ENCODE measurements around the gene CDK6. TPM values are rescaled to one million over a fixed set of nuclear protein-coding genes. Genes with fewer than 3 reads are reported as not detected.

CDK6 gene
- total RNA-seq, 1 experiment from 2014 or later = 59.7 TPM

DNA sequence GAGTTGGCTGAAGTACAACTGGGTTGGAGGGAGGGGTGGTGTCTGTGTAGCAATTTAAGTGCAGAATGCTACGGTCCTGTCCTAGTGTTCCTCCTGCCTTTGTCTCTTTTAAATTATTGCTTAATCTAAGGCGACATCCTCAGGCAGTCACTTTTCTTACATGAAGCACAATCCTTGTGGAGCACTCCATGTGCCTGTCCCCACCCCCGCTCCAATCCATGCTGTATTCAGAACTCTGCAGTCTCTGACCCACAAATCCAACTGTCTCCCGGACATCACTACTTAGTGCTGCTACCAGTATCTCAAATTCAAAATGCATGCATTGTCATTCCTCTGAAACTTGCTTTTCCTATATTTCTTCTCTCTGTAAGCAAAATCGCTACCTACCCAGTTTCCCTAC, 154.7 kb downstream of the CDK6 start:
- DNase-seq (ENCODE audit: low spot score) = no peak

DNA sequence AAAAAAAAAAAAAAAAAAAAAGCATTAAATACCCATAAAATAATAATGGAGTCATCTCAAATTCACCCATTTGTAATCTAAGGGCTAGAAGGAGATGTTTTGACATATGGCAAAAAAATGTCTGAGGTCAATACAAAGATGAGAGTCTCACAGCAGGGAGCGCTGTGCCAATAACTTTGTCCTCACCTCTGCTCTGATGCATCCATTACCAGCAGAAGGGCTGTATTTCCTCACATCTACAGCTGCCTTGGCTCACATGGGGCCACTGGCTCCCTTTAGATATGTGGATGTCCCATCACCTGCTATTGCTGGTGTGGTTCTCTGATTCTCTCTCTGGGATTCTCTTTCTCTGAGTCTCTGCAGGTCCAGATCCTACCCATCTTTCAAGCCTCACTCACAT, 155.9 kb downstream of the CDK6 start:
- no peak for DNase-seq (ENCODE audit: low spot score)

DNA sequence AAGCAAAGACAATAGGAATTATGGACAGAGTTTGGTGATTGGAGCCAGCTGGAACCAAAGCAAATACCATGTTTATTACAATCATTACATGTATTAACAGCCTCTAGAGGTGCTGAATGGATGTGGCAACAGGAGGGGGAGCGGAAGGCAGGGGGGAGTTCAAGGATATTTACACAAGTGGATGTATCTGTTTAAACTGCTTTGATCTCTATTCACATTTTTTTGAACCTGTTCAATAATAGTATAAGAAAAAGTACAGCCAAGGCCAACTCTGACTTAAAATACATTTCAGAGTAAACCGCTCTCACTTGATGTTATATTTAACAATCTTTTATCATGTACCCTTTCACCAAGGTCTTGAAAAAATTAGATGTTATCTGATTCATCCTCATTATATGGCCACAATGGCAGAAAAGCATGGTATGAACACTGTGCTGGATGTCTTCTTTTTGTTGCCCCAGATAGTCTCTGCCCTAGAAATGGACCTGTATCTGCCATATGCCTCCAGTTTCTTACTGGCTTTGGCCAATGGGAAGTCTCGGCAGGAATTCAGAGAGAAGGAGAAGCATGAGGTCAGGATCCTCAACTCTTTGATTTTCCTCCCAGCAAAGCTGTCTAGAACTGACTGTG, 158.0 kb downstream of the CDK6 start:
- no peak for DNase-seq (ENCODE audit: low spot score)

DNA sequence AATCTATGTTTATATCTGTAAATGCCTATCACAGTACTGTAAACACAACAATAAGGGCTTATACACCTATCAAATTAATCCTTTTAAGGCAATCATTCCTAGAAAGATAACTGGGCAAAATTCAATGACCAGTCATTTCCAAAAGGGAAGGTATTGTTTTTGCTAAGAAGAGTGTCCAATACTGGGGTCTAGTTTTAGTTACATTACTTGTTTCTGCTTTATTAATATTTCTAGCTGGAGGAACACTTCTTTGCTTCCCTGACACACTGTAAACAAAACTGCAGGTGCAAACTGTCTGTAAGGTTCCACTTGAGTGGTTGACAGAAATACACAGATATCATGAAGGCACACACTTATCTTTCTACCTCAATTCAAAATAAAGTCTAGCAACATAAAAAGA, 162.0 kb downstream of the CDK6 start:
- DNase-seq (ENCODE audit: low spot score) = no peak

- no peak for DNase-seq (ENCODE audit: low spot score)
Measured at GRCh38 chr7:92671505-92672169, 164.7 kb downstream of the CDK6 start.

- no peak for DNase-seq (ENCODE audit: low spot score)
Measured at GRCh38 chr7:92670204-92670851, 166.0 kb downstream of the CDK6 start.

DNA sequence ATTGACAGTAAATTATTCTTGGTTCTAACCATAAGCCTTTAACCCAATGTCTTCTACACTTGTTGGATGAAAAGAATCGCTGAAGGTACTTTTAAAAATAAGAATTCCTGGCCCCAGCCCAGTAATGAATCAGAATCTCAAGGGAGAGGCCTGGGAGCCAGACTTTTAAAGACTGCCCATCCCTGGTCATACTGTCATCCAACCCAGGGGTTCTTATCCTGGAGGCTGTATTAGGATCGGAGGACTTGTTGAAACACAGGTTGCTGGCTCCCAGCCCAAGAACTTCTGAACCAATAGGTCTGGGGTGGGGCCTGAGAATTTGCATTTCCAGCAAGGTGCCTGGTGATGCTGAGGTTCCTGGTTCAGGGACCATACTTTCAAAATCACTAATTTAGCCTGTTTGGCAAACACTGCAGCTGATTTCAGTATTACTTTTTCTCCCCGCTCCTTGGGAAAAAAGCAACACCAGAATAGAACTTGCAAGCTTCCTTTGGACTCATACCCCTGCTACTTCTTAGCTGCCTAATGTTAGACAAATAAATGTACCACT, 166.7 kb downstream of the CDK6 start:
- no peak for DNase-seq (ENCODE audit: low spot score)

DNA sequence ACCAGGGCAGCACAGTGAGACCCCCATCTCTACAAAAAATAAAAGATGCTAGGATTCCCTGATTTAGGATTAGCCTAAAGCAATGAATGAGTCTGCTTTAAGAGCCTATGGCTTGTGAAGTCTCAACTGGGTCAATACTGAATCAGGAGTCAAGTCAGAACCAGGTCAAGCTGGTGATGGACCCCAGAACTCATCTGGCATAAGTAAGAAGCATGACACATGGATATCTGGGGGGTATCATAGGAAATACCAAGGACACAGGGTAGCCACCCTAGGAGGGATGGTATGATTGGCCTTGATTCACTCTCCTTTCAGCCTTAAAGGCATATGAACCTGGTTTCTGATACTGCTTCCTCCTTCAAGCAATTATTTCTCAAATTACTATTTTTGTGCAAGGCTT, 167.8 kb downstream of the CDK6 start:
- DNase-seq (ENCODE audit: low spot score) = no peak

GRCh38 chr7:92667816-92668535, 168.4 kb downstream of the CDK6 start:
- DNase-seq (ENCODE audit: low spot score) = no peak

DNA sequence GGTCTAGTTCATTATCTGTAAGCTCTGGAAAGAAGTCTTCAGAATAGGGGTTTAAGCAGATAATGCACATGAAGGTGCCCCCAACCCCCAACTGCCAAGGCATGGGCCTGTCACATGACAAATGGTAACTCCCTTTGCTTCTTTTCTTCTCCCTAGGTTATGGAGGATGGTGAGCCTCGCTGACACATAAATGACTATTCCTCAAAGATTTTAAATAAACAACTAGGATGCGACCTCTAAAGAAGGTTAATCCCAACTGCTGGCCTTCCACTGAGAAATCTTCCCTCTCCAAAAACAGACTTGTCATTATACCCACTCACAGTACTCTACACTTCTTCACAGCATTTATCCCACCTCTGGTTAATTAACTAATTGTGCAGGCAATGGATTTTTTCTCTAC, 170.4 kb downstream of the CDK6 start:
- no peak for DNase-seq (ENCODE audit: low spot score)

DNA sequence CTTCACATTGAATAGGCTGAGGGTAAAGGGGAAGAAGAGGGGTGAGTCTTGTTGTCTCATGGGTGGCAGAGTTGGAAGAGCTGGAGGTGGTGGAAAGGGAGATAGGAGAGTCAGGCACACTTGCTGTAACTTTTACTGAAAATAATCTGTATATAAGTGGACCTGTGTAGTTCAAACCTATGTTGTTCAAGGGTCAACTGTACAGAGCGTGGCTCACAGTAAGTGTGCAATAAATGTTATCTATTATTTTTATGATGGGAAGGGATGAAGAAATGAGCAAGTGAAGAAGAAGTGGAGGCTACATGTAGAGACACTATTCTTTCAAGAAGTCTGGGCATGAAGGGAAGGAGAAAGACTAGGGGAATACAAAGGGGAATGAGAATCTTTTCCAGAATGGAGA, 174.7 kb downstream of the CDK6 start:
- DNase-seq (ENCODE audit: low spot score) = no peak

DNA sequence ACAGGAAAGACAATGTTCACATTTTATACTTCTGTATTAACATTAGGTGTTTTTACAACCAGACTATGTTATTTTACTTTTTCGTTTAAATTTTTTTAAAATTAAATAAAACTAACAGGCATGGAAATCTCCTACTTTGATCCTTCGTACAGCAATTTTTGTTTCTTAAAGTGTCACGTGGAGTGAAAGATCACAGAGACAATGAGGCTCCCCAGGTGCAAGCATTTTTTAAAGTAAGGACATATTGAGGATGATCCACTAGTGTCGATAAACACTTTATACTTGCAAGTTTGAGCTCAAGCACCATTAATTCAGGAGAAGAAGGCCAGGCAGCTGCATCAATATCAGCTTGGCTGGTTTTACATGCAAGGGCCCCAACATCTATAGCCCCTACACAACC, 177.7 kb downstream of the CDK6 start:
- no peak for DNase-seq (ENCODE audit: low spot score)

GRCh38 chr7:92657391-92657790, 179.0 kb downstream of the CDK6 start:
- no peak for DNase-seq (ENCODE audit: low spot score)

- DNase-seq (ENCODE audit: low spot score) = no peak
Measured at GRCh38 chr7:92656121-92656520, 180.3 kb downstream of the CDK6 start.

DNA sequence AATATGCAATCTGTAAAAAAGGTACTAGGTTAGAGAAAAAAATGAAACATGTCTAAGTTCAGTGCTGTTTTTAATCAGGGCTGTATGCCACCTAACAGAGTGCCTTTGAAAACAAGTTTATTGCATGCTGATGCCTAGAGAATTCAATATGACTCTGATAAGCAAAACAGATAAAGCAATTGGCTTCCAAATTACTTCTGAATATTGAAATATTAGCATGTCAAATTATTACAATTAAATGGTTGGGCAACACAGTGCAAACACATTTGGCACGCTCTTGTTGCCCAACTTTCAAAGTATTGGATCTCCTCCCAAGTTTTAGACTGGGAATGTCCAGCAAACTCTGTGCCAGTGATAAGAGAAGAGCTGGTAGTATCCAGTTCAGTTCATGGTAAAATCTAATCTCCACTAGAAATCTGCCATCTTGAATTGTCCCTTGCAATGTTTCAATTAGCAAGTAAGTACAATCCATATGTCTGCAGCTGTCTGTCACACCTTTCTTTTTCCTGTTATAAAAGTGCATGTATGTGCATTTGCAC, 181.0 kb downstream of the CDK6 start:
- no peak for DNase-seq (ENCODE audit: low spot score)

GRCh38 chr7:92653136-92653535, 183.2 kb downstream of the CDK6 start:
- DNase-seq (ENCODE audit: low spot score) = no peak

DNA sequence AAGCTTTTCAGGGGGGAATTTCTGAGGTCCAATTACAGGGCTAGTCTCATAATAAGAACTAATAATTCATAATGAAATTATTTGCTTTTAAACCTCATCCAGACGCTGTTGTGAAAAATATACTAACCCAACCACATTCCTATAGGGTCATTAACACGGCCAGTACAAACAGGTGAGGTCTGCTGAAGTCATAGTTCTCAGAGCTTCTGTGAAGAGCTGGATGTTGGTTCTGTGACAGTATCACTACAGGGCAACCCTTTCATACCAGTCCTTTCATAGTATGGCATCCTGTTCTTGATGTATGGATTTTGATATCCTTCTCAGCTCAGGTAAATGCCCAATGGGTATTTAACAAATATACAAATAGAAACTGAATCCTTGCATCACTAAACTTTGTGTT, 183.8 kb downstream of the CDK6 start:
- no peak for DNase-seq (ENCODE audit: low spot score)

- DNase-seq (ENCODE audit: low spot score) = no peak
Measured at GRCh38 chr7:92650391-92650790, 186.0 kb downstream of the CDK6 start.

GRCh38 chr7:92648067-92648466, 188.3 kb downstream of the CDK6 start:
- DNase-seq (ENCODE audit: low spot score) = no peak

DNA sequence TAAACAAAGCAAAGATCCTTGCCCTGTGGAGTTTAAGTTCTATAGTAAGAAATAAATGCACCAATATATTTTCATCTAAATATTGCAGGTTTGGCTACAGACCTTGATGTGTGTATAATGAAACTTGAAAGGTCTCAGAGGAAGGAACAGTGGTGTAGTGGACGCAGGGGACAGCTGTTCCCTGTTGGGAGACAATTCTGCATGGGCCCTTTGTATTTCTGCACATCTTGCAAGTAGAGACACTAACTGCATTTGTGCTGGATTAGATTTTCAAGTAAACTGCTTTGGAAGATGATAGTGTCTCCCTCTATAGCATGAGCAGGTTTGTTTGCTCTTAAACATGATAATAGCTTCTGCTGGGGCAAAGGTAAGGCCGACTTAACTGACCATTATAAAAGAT, 188.7 kb downstream of the CDK6 start:
- DNase-seq (ENCODE audit: low spot score) = no peak

- no peak for DNase-seq (ENCODE audit: low spot score)
Measured at GRCh38 chr7:92647011-92647625, 189.3 kb downstream of the CDK6 start.

All from H4 (cell line).